ENCODE measurements around the gene OGDH. TPM values are rescaled to one million over a fixed set of nuclear protein-coding genes. Genes with fewer than 3 reads are reported as not detected.

Gene OGDH
- total and polyA plus RNA-seq, 2 of the 13 experiments (the other 11 are each of a cell fraction or from before 2014, with no cell fraction given) = 17.4 to 25.4 TPM

DNA sequence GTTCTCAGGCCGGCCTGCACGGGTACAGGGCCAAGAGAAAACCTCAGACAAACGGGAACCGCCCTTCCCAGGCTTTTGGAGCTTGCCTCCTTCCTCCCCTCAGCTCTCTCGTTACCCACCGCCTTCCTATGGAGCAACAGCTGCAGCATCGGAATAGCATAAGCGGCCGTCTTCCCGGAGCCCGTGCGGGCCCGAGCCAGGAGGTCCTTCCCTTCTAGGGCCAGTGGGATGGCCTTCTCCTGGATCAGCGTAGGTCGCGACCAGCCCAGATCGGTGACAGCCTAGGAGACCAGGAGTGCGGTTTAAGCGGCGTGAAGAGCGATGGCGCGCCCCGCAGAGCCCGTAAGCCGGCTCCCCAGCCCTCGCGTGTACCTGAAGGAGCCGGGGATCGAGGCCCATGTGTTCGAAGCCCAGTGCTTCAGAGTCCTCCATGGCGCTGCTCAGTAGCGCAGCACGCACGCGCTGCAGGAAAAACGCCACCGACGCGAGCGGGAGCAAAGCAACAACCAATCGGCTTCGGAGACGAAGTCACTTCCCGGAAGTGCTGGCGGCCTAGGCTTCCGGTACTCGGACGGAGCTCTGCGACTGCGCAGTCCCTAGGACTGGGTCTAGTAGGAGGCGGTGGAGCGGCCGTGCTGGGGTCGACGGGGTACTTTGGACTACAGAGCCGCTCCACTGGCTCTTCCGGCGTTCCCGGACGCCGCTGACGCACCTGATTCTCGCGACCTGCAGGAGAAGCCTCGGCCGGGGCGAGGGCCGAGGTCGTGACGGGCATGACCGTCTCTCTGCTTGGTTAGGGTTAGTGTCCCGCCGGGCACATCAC is 32.8 kb upstream of the OGDH start, which contains the start of gene DDX56 (continued):
- TF ChIP-seq ZBTB46 (CRISPR knock-in tag; IDR thresholded peaks at IDR 0.05; ENCODE audit: borderline replicate concordance) (0 out of 2 replicates have a peak, but pooled peaks have one; percentile 48), ZNF7 (CRISPR knock-in tag; IDR thresholded peaks at IDR 0.05) (no peak), ZXDC (CRISPR knock-in tag; IDR thresholded peaks at IDR 0.05) (no peak; the same call in 1 of the 2 replicates), ELK4 (CRISPR knock-in tag; IDR thresholded peaks at IDR 0.05; ENCODE audit: borderline replicate concordance) (peak; percentile 48; the same call in 1 of the 2 replicates), HES4 (CRISPR knock-in tag; IDR thresholded peaks at IDR 0.05; ENCODE audit: borderline replicate concordance) (peak; percentile 95), TP53 (CRISPR knock-in tag; conservative IDR thresholded peaks at IDR 0.05) (peak; percentile 53), ZFP36L1 (CRISPR knock-in tag; IDR thresholded peaks at IDR 0.05) (peak; percentile 96), DMAP1 (CRISPR knock-in tag; IDR thresholded peaks at IDR 0.05) (peak; percentile 96), MXI1 (IDR thresholded peaks at IDR 0.05; ENCODE audit: borderline replicate concordance, low read depth, low read length) (peak; percentile 93; the same call in 1 of the 3 replicates), ZNF644 (CRISPR knock-in tag; IDR thresholded peaks at IDR 0.05; ENCODE audit: low read depth) (peak; percentile 95), BCL6 (CRISPR knock-in tag; IDR thresholded peaks at IDR 0.05) (peak; percentile 50; the same call in 1 of the 2 replicates), FOSL1 (CRISPR knock-in tag; IDR thresholded peaks at IDR 0.05; ENCODE audit: borderline replicate concordance) (no peak), PHF21A (CRISPR knock-in tag; IDR thresholded peaks at IDR 0.05) (no peak), SRY (CRISPR knock-in tag; IDR thresholded peaks at IDR 0.05) (peak; percentile 96), ZNF510 (CRISPR knock-in tag; IDR thresholded peaks at IDR 0.05; ENCODE audit: low read depth) (peak; percentile 96), PHB2 (IDR thresholded peaks at IDR 0.05; ENCODE audit: partially characterized antibody) (no peak), BRCA1 (CRISPR knock-in tag; IDR thresholded peaks at IDR 0.05) (peak; percentile 93), PBX2 (CRISPR knock-in tag; IDR thresholded peaks at IDR 0.05) (no peak), SP1 (IDR thresholded peaks at IDR 0.05) (no peak), SP1 (CRISPR knock-in tag; IDR thresholded peaks at IDR 0.05) (peak; percentile 31; the same call in 1 of the 2 replicates)
- TF ChIP-seq, protein P1, sequence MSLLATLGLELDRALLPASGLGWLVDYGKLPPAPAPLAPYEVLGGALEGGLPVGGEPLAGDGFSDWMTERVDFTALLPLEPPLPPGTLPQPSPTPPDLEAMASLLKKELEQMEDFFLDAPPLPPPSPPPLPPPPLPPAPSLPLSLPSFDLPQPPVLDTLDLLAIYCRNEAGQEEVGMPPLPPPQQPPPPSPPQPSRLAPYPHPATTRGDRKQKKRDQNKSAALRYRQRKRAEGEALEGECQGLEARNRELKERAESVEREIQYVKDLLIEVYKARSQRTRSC (CRISPR knock-in tag; IDR thresholded peaks at IDR 0.05; ENCODE audit: low read depth) = peak; percentile 96
- TF ChIP-seq, protein P2, sequence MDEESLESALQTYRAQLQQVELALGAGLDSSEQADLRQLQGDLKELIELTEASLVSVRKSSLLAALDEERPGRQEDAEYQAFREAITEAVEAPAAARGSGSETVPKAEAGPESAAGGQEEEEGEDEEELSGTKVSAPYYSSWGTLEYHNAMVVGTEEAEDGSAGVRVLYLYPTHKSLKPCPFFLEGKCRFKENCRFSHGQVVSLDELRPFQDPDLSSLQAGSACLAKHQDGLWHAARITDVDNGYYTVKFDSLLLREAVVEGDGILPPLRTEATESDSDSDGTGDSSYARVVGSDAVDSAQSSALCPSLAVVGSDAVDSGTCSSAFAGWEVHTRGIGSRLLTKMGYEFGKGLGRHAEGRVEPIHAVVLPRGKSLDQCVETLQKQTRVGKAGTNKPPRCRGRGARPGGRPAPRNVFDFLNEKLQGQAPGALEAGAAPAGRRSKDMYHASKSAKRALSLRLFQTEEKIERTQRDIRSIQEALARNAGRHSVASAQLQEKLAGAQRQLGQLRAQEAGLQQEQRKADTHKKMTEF (CRISPR knock-in tag; IDR thresholded peaks at IDR 0.05) = peak; percentile 94
